Astrocyte of the hippocampus (primary cell): ENCODE results near the gene USF2.
"Not testable (repeated sequence)": the region's sequence is repeated elsewhere in the genome, so short reads cannot be mapped to it uniquely, and the experiment has no call there.

Source experiments
- DNase-seq: peaks from one replicate; pipeline ENCODE4 v3.0.0; 2011; ENCODE audit warnings: low read depth, low spot score

Gene USF2

DNA sequence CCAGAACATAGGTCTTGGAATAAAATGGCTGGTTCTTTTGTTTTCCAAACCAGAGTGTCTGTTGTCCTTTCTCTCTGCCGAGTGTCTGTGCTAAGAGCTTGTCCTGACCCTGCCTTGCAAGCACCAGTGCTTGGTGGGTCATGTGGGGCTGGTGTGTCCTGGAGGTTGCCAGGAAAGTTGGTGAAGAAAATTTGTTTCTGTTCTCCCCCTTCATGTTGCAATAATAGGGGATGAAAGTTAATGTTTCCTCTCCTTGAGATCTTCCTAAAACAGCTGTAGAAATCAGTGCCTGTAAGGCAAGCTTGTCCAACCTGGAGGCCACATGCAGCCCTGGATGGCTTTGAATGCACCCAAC is 16.3 kb downstream of the USF2 start:
- no peak for DNase-seq

DNA sequence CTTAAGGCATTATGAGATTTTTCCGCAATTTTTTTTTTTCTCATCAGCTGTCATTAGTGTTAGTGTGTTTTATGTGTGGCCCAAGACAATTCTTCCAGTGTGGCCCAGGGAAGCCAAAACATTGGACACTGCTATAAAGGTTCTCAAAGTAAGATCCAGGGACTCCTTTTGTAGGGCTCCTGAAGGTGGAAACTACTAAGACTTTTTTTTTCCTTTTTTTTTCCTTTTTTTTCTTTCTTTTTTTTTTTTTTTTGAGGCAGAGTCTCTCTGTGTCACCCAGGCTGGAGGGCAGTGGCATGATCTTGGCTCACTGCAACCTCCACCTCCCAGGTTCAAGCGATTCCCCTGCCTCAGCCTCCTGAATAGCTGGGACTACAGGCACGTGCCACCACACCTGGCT is 16.7 kb downstream of the USF2 start:
- not testable (repeated sequence) for DNase-seq

DNA sequence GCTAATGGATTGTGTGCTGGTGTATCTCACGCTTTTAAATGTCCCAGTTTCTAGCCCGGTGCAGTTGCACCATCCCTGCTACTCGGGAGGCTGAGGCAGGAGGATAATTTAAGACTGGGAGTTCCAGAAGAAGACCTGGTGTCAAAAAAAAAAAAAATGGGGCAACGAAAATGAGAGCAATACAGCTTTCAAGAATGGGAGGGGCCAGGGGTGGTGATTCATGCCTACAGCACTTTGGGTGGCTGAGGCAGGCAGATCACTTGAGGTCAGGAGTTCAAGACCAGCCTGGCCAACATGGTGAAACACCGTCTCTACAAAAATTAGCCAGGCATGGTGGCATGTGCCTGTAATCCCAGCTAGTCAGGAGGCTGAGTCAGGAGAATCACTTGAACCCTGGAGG is 17.3 kb downstream of the USF2 start:
- DNase-seq, result not testable (repeated sequence)

DNA sequence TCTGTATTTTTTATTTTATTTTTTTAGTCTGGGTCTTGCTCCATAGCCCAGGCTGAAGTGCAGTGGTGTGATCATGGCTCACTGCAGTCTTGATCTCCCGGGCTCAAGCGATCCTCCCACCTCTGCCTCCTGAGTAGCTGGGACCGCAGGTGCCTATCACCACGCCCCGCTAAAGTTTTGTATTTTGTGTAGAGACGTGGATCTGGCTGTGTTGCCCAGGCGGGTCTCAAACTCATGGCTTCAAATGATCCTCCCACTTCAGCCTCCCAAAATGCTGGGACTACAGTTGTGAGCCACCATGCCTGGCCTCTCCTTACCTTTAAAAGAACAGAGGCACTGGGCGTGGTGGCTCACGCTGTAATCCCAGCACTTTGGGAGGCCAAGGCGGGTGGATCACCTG is 19.0 kb downstream of the USF2 start:
- no peak for DNase-seq

DNA sequence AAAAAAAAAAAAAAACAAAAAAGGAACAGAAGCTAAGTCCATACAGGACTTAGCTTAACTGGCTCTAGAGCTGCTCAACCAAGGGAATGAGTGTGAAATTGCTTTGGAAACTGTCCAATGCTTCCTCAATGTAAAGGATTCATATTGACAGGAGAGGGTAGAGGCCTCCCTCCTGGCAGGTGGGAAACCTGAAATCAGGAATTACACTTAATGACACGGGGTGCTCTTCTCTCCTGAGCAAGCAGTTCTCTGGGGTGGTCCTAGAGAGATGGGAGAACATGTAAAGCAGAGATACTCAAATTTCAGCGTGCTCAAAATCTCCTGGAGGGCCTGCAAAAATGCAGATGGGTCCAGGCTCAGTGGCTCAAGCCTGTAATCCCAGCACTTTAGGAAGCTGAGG is 19.6 kb downstream of the USF2 start:
- DNase-seq, result no peak

DNA sequence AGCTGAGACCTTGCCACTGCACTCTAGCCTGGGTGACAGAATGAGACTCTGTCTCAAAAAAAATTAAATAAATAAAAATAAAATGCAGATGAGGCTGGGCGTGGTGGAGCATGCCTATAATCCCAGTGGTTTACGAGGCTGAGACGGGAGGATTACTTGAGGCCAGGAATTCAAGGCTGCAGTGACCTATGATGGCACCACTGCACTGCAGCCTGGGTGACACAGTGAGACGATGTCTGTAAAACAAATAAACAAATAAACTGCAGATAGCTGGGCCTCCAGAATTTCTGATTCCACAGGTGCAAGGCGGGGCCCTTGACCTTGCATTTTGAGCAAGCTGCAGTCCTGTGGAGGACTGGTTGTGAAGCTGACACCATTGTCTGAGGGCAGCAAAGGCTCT is 20.1 kb downstream of the USF2 start:
- DNase-seq, result no peak

DNA sequence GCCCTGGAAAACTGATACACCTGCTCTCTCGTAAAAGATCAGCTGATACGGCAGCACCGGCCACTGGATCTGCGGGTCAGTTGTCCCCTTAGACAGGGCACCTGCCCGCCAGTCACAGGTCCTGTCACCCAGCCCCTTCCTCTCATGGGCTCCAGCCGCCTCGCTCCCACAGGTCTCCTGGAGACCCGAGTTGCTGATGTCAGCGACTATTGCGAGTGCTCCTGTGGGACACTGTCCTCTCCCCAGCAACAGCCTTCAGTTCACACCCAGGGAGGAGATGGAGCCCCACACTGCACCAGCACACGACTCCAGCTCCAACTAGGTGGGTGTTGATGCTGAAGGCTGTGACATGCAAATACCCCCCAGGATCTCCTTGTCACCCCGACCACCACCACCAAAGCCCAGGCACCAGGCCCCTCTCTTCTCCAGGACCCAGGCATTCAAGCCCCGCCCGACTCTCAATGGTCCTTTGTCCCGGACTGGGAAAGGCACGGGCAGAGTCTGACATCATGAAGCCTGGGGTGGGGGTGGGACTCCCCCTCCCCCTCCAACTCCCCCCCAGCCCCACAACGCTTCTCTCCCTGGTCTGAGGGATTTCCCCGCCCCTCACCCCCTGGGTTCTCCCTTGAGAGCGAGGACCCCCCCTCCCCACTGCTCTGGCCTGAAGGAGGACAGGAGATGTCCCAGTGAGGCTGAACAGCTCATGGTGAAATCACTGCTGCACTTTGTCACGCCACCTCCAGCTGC is 21.8 kb downstream of the USF2 start:
- no peak for DNase-seq

DNA sequence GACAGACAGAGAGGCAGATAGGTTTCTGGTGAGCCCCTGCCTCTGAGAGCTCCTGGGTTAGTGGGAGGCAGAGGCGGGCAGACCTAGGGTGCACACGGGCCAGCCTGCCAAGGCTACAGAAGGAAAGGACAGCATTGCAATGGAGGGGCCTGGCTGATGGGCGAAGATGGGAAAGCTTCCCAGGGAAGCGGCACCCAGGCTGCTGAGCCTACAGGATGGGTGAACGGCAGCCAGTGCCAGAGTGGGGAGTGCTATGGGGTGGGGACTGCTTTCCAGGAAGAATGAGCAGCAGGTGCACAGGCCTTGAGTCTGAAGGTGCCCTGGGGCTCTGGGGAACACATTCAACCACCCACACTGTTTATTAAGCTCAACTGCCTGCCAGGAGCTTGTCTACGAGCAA is 22.5 kb downstream of the USF2 start:
- no peak for DNase-seq

DNA sequence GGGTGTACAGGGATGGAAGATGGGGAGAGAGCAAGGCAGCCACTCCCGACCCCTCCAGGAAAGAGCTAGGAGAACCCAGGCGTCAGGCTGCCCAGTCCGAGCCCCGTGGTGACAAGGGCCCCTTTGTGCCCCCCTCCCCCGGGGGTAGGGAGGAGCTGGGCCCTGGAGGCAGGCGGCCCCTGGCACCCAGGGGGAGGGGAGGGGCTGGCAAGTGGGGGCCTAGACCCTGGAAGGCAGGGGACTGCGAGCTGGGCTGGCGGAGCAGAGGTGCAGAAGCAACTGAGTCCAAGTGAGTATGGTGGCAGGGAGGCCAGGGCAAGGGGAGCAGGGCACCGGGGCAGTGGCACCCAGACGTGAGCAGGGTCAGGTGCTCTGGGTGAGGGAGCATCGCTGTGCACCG is 23.2 kb downstream of the USF2 start, which contains the start of gene MAG:
MAG (plus strand) TSS at position 246 of the 400 bp plus-strand sequence. CDS start 3,248 bp downstream, outside the sequence.
- DNase-seq, result no peak

DNA sequence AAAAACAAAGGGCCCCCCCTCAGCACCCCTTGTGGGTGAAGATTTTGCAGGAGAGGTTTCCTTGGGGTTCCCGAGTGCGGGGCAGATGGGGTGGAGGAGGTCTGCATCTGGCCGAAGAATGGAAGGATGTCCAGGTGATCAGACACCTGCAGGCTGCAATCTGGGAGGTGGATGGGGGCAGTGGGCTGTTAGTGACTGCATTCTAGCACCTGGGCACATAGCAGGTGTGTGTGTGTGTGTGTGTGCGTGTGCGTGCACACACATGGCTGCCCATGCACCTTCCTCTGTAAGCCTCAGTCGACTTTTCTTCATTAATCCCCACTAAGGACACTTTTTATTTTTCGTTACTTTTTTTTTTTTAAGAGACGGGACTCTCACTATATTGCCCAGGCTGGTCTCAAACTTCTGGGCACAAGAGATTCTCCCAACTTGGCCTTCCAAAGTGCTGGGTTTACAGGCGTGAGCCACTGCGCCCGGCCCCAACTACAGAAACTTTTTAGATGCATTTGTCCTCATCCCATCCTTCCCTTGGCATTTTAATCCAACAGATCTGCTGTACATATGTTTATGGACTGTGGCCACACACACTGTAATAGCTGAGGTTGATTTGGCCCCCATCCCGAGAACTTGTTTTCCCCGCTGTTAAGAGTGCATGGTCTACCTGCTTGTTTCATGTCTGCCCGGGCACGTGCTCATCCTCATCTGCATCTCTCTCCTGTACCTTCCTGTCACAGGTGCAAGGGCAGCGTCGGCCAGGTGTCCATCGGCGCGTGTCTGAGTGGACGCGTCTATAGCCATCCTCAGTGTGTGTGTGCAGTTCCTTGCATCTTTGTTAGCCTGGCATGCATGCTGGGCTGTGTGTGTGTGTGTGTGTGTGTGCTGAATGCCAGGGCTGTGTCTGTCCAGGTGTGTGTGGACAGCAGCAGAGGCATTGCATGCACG is 23.9 kb downstream of the USF2 start:
- no peak for DNase-seq

DNA sequence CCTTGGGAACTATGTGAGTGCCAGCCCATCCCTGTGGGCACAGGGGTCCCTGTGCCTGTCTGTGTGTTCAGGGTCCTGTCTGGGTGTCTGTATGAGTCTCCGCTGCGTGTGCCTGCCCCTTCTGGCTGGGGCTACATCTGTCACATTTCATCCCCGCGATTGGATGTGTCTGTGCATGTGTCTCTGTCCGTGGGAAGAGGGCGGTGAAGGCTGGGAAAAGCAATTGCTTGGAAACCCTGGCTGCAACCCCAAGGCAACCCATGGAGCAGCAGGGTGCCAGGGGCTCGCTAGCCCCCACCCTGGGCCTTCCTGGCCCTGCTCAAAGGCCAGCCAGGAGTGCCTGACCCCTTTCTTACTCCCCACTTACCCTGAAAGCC is 24.6 kb downstream of the USF2 start:
- DNase-seq, result no peak

DNA sequence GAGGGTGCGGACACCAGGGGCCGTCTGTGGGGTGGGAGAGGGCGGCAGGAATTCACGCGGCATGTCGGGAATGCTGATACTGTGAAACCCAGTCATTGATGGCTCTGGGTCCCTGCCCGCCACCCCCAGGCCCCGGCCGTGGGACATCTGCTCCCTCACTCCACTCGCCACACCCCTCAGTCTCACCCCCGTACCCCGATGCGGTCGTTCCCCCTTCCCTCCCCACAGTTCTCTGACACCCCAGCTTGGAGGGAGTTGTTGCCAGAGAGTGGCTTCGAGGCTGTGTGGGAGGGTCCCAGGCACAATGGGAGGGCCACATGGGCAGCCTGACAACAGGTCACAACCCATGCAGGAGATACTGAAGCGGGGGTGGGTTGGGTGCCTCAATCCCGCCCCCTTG is 25.0 kb downstream of the USF2 start:
- DNase-seq, result no peak

DNA sequence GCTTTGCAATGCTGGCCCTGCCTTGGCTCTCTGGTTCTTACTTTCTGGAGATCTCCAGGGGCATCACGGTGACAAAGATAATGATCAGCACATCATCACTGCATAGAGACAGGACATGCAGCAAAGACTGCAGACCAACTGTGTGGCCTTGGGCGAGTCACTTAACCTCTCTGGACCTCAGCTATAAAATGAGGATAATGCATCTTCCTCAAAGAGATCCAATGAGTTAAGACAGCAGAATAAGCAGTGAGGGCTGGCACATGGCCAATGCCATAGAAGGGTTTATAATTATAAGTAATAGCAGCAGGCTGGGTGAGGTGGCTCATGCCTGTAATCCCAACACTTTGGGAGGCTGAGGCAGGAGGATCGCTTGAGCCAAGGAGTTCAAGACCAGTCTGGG is 25.6 kb downstream of the USF2 start:
- no peak for DNase-seq

DNA sequence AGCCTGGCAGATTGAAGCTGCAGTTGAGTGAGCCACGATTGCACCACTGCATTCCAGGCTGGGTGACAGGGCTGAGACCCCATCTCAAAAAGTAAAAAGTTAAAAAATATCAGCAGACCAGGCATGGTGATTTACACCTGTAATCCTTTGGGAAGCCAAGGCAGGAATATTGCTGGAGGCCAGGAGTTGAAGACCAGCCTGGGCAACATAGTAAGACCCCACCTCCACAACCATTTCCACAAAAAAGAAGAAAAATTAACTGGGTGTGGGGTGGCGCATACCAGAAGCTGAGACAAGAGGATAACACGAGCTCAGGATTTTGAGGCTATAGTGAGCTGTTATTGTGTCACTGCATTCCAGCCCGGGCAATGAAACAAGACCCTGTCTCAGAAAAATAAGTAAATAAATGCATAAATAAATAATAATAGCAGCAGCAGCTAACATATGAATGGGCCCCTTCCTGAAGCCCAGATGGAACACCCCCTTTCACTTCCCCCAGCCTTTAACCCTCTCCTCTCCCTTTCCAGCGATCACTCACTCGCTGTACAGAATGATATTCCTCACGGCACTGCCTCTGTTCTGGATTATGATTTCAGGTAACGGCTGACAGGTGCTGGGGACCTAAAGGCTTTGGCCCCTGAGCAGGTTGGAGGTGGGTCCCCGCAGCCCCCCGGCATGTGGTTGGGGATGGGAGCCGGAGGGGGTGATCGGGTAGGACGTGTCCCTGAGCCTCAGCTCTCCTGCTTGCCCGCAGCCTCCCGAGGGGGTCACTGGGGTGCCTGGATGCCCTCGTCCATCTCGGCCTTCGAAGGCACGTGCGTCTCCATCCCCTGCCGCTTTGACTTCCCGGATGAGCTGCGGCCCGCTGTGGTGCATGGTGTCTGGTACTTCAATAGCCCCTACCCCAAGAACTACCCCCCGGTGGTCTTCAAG is 26.4 kb downstream of the USF2 start:
- no peak for DNase-seq

DNA sequence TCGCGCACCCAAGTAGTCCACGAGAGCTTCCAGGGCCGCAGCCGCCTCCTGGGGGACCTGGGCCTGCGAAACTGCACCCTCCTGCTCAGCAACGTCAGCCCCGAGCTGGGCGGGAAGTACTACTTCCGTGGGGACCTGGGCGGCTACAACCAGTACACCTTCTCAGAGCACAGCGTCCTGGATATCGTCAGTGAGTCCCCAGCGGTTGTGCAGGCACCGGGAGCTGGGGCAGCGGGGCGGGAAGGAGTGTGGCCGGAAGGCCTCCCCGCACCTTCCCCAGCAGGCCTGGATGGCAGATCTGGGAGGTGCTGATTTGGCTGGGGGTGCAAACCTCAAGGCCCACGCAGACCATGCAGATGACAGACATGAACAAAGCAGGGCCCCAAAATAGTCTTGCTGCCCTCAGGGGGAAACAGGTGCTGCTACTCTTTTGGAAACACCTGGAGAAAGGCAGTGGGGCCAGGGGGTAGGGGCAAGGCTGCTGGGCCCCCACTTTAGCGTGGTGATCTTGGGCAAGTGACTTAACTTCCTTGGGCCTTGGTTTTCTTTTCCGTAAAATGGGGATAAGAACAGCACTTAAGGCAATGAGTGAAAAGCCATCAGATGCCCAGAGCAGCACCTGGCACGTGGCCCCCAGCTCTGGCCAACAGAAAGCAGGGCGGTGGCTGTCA is 27.2 kb downstream of the USF2 start:
- DNase-seq, result no peak

DNA sequence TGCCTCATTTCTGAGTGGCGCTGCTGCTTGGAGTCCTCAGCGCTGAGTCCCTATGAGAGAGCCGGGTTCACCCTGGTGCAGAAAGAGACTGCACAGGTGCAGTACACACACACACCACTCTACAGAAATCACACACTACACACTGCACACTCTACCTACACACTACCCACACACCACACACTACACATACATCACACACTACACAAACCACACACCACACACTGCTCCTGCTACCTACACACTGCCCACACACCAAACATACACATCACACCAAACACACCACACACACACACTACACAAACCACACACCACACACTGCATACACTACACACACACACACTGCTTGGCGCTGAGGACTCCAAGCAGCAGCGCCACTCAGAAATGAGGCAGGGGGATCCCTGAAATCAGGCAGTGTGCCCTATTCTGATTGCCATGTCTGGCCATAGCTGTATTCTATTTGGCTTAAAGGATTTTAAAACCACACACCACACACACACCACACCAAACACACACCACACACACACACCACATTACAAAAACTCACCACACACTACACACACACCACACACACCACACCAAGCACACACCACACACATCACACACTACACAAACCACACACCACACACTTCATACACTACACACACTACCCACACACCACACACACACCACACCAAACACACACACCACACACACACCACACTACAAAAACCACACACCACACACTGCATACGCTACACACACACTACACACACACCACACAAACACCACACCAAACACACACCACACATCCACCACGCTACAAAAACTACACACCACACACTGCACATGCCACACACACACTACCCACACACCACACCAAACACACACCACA is 28.1 kb downstream of the USF2 start:
- DNase-seq, result no peak

DNA sequence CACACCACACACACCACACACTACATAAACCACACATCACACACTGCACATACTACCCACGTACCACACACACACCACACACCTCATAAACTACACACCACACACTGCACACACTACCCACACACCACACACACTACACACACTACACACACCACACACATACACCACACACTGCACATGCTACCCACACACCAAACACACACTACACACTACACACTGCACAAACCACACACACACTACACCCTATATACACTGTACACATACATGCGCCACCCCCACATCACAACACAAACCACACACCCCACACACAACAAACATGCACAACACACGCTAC is 28.7 kb downstream of the USF2 start:
- no peak for DNase-seq

DNA sequence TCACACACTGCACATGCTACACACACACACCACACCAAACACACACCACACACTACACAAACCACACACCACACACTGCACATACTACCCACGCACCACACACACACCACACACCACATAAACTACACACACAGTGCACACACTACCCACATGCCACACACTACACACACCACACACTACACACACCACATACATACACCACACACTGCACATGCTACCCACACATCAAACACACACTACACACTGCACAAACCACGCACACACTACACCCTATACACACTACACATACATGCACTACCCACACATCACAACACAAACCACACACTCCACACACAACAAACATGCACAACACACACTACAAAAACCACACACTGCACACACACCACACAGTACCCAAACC is 29.2 kb downstream of the USF2 start:
- DNase-seq, result no peak

DNA sequence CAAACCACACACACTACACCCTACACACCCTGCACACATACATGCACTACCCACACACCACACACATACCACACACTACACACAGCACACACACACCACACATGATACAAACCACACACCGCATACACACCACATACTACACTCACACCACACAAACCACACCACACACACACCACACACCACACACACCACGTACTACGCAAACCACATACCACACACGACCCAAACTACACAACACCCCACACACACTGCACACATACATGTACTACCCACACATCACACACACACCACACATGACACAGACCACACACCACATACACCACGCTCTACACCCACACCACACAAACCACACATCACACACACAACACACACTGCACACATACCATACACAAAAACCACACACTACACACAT is 29.8 kb downstream of the USF2 start:
- DNase-seq, result no peak

DNA sequence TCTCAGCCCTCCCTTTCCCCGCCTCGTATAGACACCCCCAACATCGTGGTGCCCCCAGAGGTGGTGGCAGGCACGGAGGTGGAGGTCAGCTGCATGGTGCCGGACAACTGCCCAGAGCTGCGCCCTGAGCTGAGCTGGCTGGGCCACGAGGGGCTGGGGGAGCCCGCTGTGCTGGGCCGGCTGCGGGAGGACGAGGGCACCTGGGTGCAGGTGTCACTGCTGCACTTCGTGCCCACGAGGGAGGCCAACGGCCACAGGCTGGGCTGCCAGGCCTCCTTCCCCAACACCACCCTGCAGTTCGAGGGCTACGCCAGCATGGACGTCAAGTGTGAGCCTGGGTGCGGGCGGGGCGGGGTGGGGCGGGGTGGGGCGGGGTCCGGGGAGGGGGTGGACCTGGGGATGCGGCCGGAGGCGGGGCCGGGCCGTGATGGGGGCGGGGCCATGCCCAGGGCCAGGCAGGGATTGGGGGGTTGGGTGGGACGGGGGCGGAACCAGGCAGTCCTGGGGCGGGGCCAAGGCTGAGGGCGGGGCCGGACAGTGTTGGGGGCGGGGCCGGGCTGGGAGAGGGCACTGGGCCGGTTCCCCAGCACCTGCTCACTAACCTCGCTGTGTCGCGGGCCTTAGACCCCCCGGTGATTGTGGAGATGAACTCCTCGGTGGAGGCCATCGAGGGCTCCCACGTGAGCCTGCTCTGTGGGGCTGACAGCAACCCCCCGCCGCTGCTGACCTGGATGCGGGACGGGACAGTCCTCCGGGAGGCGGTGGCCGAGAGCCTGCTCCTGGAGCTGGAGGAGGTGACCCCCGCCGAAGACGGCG is 31.0 kb downstream of the USF2 start:
- no peak for DNase-seq
